ENCODE measurements around the gene DLGAP4. TPM values are rescaled to one million over a fixed set of nuclear protein-coding genes. Genes with fewer than 3 reads are reported as not detected.
A peak's percentile ranks its signal among the peaks of the same experiment; 100 is the strongest.

The DLGAP4 gene
- total and polyA plus RNA-seq, 2 of the 8 experiments (the other 6 are each of a cell fraction or from before 2014, with no cell fraction given): 41.2 to 57.2 TPM

- Histone ChIP-seq H2BK120ac (replicated peaks; ENCODE audit: low read depth, low read length) (no peak overlapping the region), H4K5ac (ENCODE audit: insufficient read length, low read depth, low read length) (no peak overlapping the region), H3K56ac (replicated peaks; ENCODE audit: insufficient read length, low read depth, low read length) (no peak overlapping the region), H2BK5ac (ENCODE audit: low read depth, low read length) (no peak overlapping the region; the same call in 1 of the 2 replicates), H3K36me3 (ENCODE audit: control insufficient read depth in 2 of 4, insufficient read depth in 4 of 4, low read length in 3 of 4) (no peaks in the 10 kb centered on the region), H4K8ac (ENCODE audit: extremely low read depth, insufficient read depth, low read length) (no peak overlapping the region), H3K27me3 (replicated peaks in 1 of 4; ENCODE audit: control insufficient read depth in 3 of 4, extremely low read depth in 1 of 4, insufficient read depth in 3 of 4, low read length in 3 of 4) (no peaks in the 10 kb centered on the region), H4K91ac (replicated peaks; ENCODE audit: insufficient read length, low read length) (no peak overlapping the region), H2AFZ (ENCODE audit: low read length) (no peak overlapping the region), H3K4ac (replicated peaks; ENCODE audit: insufficient read length, low read depth, low read length) (peak overlapping the region; percentile 40), H4K20me1 (replicated peaks in 1 of 2; ENCODE audit: control insufficient read depth in 1 of 2, insufficient read depth in 2 of 2, low read length in 2 of 2) (no peaks in the 10 kb centered on the region), H2BK15ac (ENCODE audit: low read length) (0 out of 2 replicates have a peak overlapping the region, but pooled peaks have one; percentile 19), H3K9ac (replicated peaks in 1 of 4; ENCODE audit: extremely low read depth in 1 of 4, low read depth in 3 of 4, low read length in 3 of 4) (no peak overlapping the region), H2AK5ac (ENCODE audit: low read depth, low read length) (no peak overlapping the region), H3K18ac (ENCODE audit: extremely low read depth, low read length) (no peak overlapping the region; the same call in 1 of the 2 replicates), H3K4me3 (ENCODE audit: extremely low read depth in 1 of 4, insufficient read depth in 2 of 4, low read depth in 3 of 4, low read length in 4 of 4) (no peak overlapping the region), H3K27ac (ENCODE audit: low read depth, low read length) (no peak overlapping the region), H3K23ac (ENCODE audit: insufficient read length) (no peak overlapping the region), H3K4me2 (ENCODE audit: insufficient read depth in 1 of 2, low read depth in 2 of 2, low read length in 2 of 2) (no peak overlapping the region), H3K4me1 (replicated peaks in 1 of 4; ENCODE audit: control insufficient read depth in 3 of 4, insufficient read depth in 4 of 4, low read length in 3 of 4) (peaks cover 0 to 2% (median 0%) of the 10 kb centered on the region in 4 experiments; a peak in 4 of 7 replicates), H3K79me2 (ENCODE audit: control insufficient read depth in 1 of 2, insufficient read depth in 2 of 2, low read length in 2 of 2) (no peaks in the 10 kb centered on the region), H3K79me1 (ENCODE audit: low read depth, low read length) (no peaks in the 10 kb centered on the region), H3K14ac (ENCODE audit: insufficient read length) (no peak overlapping the region), H3K9me3 (ENCODE audit: insufficient read depth in 2 of 2, low read depth in 1 of 2, low read length in 1 of 2) (no peaks in the 10 kb centered on the region), H3K23me2 (ENCODE audit: low read depth, low read length) (no peaks in the 10 kb centered on the region), H2BK20ac (ENCODE audit: low read length) (no peak overlapping the region), H2BK12ac (ENCODE audit: low read depth, low read length) (peak overlapping the region; percentile 13; the same call in 1 of the 2 replicates)
- ChIA-PET POLR2A (ENCODE audit: partially characterized antibody) (interaction anchor here (0.9 to 2.1 kb wide), 5 partner anchors 12 to 167 kb away, joined by 3 to 6 read pairs (median 5); no protein-coding TSS in a partner anchor), CTCF (ENCODE audit: partially characterized antibody) (interaction anchor here (0.7 to 6.9 kb wide), 10 partner anchors 15 to 221 kb away, joined by 3 to 54 read pairs (median 6); no protein-coding TSS in a partner anchor)
- 86% methylated on average over 19 of the region's 21 CpGs; no CpG with 5 or more reads in 1 of the 2 experiments for WGBS, 2 experiments (ENCODE audit: extremely low coverage in 1 of 2, insufficient coverage in 1 of 2, insufficient read length in 1 of 2, insufficient replicate concordance in 2 of 2, low coverage in 1 of 2, low lambda C conversion rate in 2 of 2, missing lambda C conversion rate in 1 of 2)
- no peak for DNase-seq (ENCODE audit: low read depth in 1 of 2, low spot score in 2 of 2)
- FAIRE-seq: no peak
- TF ChIP-seq BACH1 (IDR thresholded peaks at IDR 0.05; ENCODE audit: low read length) (no peak), GABPA (IDR thresholded peaks at IDR 0.05; ENCODE audit: borderline replicate concordance, insufficient read depth, low read length) (no peak), JUN (IDR thresholded peaks at IDR 0.05; ENCODE audit: low read depth, low read length) (no peak), NANOG (IDR thresholded peaks at IDR 0.05; ENCODE audit: insufficient read depth, low read depth, low read length, poor library complexity, severe bottlenecking) (no peak), MAFK (IDR thresholded peaks at IDR 0.05; ENCODE audit: low read depth, low read length) (no peak), CREB1 (IDR thresholded peaks at IDR 0.05) (no peak), MAX (IDR thresholded peaks at IDR 0.05) (no peak), POLR2AphosphoS5 (IDR thresholded peaks at IDR 0.05; ENCODE audit: low read depth, low read length) (no peak), RXRA (IDR thresholded peaks at IDR 0.05; ENCODE audit: insufficient read depth, low read depth, low read length) (no peak), SP4 (IDR thresholded peaks at IDR 0.05; ENCODE audit: low read length) (no peak), ZNF274 (IDR thresholded peaks at IDR 0.05; ENCODE audit: borderline replicate concordance, extremely low read depth, low read length) (no peak)
Measured at GRCh38 chr20:36271639-36272546, 34.2 kb upstream of the DLGAP4 start.

All from H1 (cell line).